ENCODE data around the gene CHMP1A.

Gene CHMP1A

GRCh38 chr16:89600956-89601355 lies 56.6 kb downstream of the CHMP1A start:
- Histone ChIP-seq H3K27ac (no peak overlapping the region), H3K36me3 (ENCODE audit: insufficient read depth, low read length) (no peaks in the 10 kb centered on the region; the same call in 1 of the 2 replicates), H3K9ac (ENCODE audit: insufficient read length) (no peak overlapping the region), H3K9me3 (ENCODE audit: low read depth, low read length) (no peaks in the 10 kb centered on the region), H3K4me3 (no peak overlapping the region)
- DNase-seq (ENCODE audit: low read depth, low spot score), result no peak
- TF ChIP-seq EZH2 (IDR thresholded peaks at IDR 0.05), result no peak
- no peak for TF ChIP-seq POLR2AphosphoS5 (IDR thresholded peaks at IDR 0.05; ENCODE audit: borderline replicate concordance, low read depth, low read length)
- TF ChIP-seq FOXP2 (optimal IDR thresholded peaks at IDR 0.05; ENCODE audit: control extremely low read depth, extremely low read length, insufficient read depth), result no peak

- no peaks in the 10 kb centered on the region; the same call in 1 of the 2 replicates for H3K36me3 ChIP-seq (ENCODE audit: insufficient read depth, low read length)
- no peak for TF ChIP-seq EZH2 (IDR thresholded peaks at IDR 0.05)
- no peak for TF ChIP-seq FOXP2 (optimal IDR thresholded peaks at IDR 0.05; ENCODE audit: control extremely low read depth, extremely low read length, insufficient read depth)
- TF ChIP-seq POLR2AphosphoS5 (IDR thresholded peaks at IDR 0.05; ENCODE audit: borderline replicate concordance, low read depth, low read length), result no peak
- no peaks in the 10 kb centered on the region for H3K9me3 ChIP-seq (ENCODE audit: low read depth, low read length)
- H3K9ac ChIP-seq (ENCODE audit: insufficient read length), result no peak overlapping the region
- no peak for DNase-seq (ENCODE audit: low read depth, low spot score)
- no peak overlapping the region for H3K4me3 ChIP-seq
- no peak overlapping the region for H3K27ac ChIP-seq
Measured at GRCh38 chr16:89600427-89600826, 57.1 kb downstream of the CHMP1A start.

GRCh38 chr16:89599902-89600301 lies 57.6 kb downstream of the CHMP1A start:
- TF ChIP-seq POLR2AphosphoS5 (IDR thresholded peaks at IDR 0.05; ENCODE audit: borderline replicate concordance, low read depth, low read length), result no peak
- no peak for TF ChIP-seq FOXP2 (optimal IDR thresholded peaks at IDR 0.05; ENCODE audit: control extremely low read depth, extremely low read length, insufficient read depth)
- TF ChIP-seq EZH2 (IDR thresholded peaks at IDR 0.05), result no peak
- Histone ChIP-seq H3K9ac (ENCODE audit: insufficient read length) (no peak overlapping the region), H3K9me3 (ENCODE audit: low read depth, low read length) (no peaks in the 10 kb centered on the region), H3K27ac (no peak overlapping the region), H3K36me3 (ENCODE audit: insufficient read depth, low read length) (no peaks in the 10 kb centered on the region; the same call in 1 of the 2 replicates), H3K4me3 (no peak overlapping the region)
- no peak for DNase-seq (ENCODE audit: low read depth, low spot score)

- H3K9ac ChIP-seq (ENCODE audit: insufficient read length), result no peak overlapping the region
- no peak for TF ChIP-seq POLR2AphosphoS5 (IDR thresholded peaks at IDR 0.05; ENCODE audit: borderline replicate concordance, low read depth, low read length)
- TF ChIP-seq EZH2 (IDR thresholded peaks at IDR 0.05), result no peak
- H3K36me3 ChIP-seq (ENCODE audit: insufficient read depth, low read length), result no peaks in the 10 kb centered on the region; the same call in 1 of the 2 replicates
- no peak for DNase-seq (ENCODE audit: low read depth, low spot score)
- no peaks in the 10 kb centered on the region for H3K9me3 ChIP-seq (ENCODE audit: low read depth, low read length)
- no peak overlapping the region for H3K4me3 ChIP-seq
- no peak overlapping the region for H3K27ac ChIP-seq
Measured at GRCh38 chr16:89599451-89599858, 58.1 kb downstream of the CHMP1A start.

GRCh38 chr16:89598199-89598598 lies 59.3 kb downstream of the CHMP1A start:
- Histone ChIP-seq H3K4me3 (no peak overlapping the region), H3K36me3 (ENCODE audit: insufficient read depth, low read length) (no peaks in the 10 kb centered on the region; the same call in 1 of the 2 replicates), H3K27ac (no peak overlapping the region), H3K9ac (ENCODE audit: insufficient read length) (no peak overlapping the region), H3K9me3 (ENCODE audit: low read depth, low read length) (no peaks in the 10 kb centered on the region)
- no peak for TF ChIP-seq FOXP2 (optimal IDR thresholded peaks at IDR 0.05; ENCODE audit: control extremely low read depth, extremely low read length, insufficient read depth)
- TF ChIP-seq EZH2 (IDR thresholded peaks at IDR 0.05), result no peak
- TF ChIP-seq POLR2AphosphoS5 (IDR thresholded peaks at IDR 0.05; ENCODE audit: borderline replicate concordance, low read depth, low read length), result no peak
- no peak for DNase-seq (ENCODE audit: low read depth, low spot score)

GRCh38 chr16:89596957-89597649 lies 60.4 kb downstream of the CHMP1A start:
- no peak overlapping the region for H3K27ac ChIP-seq
- no peak for DNase-seq (ENCODE audit: low read depth, low spot score)
- TF ChIP-seq FOXP2 (optimal IDR thresholded peaks at IDR 0.05; ENCODE audit: control extremely low read depth, extremely low read length, insufficient read depth) (no peak), POLR2AphosphoS5 (IDR thresholded peaks at IDR 0.05; ENCODE audit: borderline replicate concordance, low read depth, low read length) (no peak), EZH2 (IDR thresholded peaks at IDR 0.05) (no peak)
- H3K9ac ChIP-seq (ENCODE audit: insufficient read length), result no peak overlapping the region
- no peaks in the 10 kb centered on the region for H3K9me3 ChIP-seq (ENCODE audit: low read depth, low read length)
- H3K36me3 ChIP-seq (ENCODE audit: insufficient read depth, low read length), result no peaks in the 10 kb centered on the region; the same call in 1 of the 2 replicates
- no peak overlapping the region for H3K4me3 ChIP-seq

GRCh38 chr16:89596061-89596689 lies 61.3 kb downstream of the CHMP1A start:
- no peak overlapping the region for H3K27ac ChIP-seq
- no peak overlapping the region for H3K9ac ChIP-seq (ENCODE audit: insufficient read length)
- H3K4me3 ChIP-seq, result no peak overlapping the region
- H3K9me3 ChIP-seq (ENCODE audit: low read depth, low read length), result no peaks in the 10 kb centered on the region
- DNase-seq (ENCODE audit: low read depth, low spot score), result no peak
- peaks cover 1% of the 10 kb centered on the region; the same call in 1 of the 2 replicates for H3K36me3 ChIP-seq (ENCODE audit: insufficient read depth, low read length)
- TF ChIP-seq POLR2AphosphoS5 (IDR thresholded peaks at IDR 0.05; ENCODE audit: borderline replicate concordance, low read depth, low read length), result no peak
- no peak for TF ChIP-seq FOXP2 (optimal IDR thresholded peaks at IDR 0.05; ENCODE audit: control extremely low read depth, extremely low read length, insufficient read depth)
- TF ChIP-seq EZH2 (IDR thresholded peaks at IDR 0.05), result no peak

- DNase-seq (ENCODE audit: low read depth, low spot score), result no peak
- Histone ChIP-seq H3K27ac (no peak overlapping the region), H3K9me3 (ENCODE audit: low read depth, low read length) (no peaks in the 10 kb centered on the region), H3K36me3 (ENCODE audit: insufficient read depth, low read length) (peaks cover 4% of the 10 kb centered on the region; the same call in 1 of the 2 replicates), H3K9ac (ENCODE audit: insufficient read length) (no peak overlapping the region), H3K4me3 (no peak overlapping the region)
- TF ChIP-seq FOXP2 (optimal IDR thresholded peaks at IDR 0.05; ENCODE audit: control extremely low read depth, extremely low read length, insufficient read depth), result no peak
- TF ChIP-seq POLR2AphosphoS5 (IDR thresholded peaks at IDR 0.05; ENCODE audit: borderline replicate concordance, low read depth, low read length), result no peak
- no peak for TF ChIP-seq EZH2 (IDR thresholded peaks at IDR 0.05)
Measured at GRCh38 chr16:89595330-89596060, 62.0 kb downstream of the CHMP1A start.

Measured in SK-N-MC (cell line).